Measurements from ENCODE around the gene CCNJ.

Gene CCNJ

DNA sequence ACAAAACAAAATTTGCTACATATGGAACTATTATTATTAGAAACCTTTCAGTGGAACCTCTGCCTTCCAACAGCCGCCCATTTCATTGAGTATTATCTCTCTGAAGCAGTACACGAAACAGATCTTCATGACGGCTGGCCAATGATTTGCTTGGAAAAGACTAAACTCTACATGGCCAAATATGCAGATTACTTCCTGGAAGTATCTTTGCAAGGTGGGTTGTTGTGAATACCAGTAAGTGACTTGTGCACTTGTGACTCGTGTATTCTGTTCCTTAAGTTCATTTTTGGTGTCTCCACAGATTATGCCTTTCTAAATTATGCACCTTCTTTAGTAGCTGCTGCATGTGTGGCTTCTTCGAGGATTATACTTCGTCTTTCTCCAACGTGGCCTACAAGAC, 13.4 kb downstream of the CCNJ start:
- DNase-seq (ENCODE audit: low spot score) = no peak

GRCh38 chr10:96061232-96061631, 17.8 kb downstream of the CCNJ start:
- no peak for DNase-seq (ENCODE audit: low spot score)

- DNase-seq (ENCODE audit: low spot score) = no peak
Measured at GRCh38 chr10:96072674-96073073, 29.3 kb downstream of the CCNJ start.

DNA sequence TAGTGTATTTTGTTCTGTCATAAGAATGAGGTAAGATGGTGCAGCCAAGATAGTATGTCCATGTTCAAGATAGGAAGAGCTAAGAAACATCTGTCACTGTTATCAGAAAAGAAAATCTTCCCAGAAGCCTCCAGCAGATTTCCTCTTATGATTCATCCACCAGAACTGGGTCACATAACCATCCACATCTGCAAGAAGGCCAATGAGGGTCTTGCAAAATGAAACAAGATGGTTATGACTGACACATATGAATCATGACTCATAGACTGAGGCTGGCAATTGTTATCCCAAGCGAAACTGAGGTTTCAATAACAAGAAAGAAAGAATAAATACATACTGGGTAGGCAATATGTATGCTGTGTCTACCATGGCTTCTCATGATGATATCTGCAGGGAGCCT, 30.3 kb downstream of the CCNJ start:
- DNase-seq (ENCODE audit: low spot score) = peak; percentile 5

GRCh38 chr10:96074776-96075175, 31.4 kb downstream of the CCNJ start:
- no peak for DNase-seq (ENCODE audit: low spot score)

- DNase-seq (ENCODE audit: low spot score) = no peak
Measured at GRCh38 chr10:96075977-96076376, 32.6 kb downstream of the CCNJ start.

- no peak for DNase-seq (ENCODE audit: low spot score)
Measured at GRCh38 chr10:96077156-96077555, 33.8 kb downstream of the CCNJ start.

DNA sequence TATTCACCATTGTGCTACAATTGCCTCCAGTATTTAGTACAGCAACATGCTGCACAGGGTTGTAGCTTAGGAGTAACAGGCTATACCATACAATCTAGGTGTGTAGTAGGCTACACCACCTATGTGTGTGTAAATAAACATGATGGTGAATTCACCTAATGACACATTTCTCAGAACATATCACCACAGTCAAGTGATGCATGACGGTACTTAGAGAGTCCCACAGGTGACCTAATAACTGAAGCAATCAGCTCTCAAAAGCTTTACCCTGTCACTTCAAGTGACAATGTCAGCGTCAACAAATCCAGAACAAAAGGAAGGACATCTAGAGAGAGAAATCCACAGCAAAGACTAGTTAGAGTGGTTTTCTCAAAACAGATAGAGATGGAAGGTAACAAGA, 38.8 kb downstream of the CCNJ start:
- DNase-seq (ENCODE audit: low spot score) = no peak

DNA sequence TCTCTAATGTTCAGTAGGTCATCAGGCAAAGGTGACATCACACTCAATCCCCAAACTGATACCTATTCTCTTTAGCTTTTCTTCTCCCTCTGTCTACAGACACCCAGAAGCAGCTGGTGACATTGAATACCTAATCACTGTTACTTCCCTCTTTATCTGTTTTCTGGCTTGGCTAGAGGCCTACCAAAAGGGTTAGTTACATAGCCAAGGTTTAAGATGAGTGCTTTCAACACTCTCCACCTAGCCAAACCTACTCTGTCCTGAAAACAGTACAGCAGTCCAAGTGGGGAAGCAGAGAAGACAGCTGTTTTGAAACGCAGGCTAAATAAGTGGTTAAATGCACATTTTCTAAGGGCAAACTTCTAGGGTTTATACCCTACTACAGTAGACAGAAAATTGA, 39.4 kb downstream of the CCNJ start:
- DNase-seq (ENCODE audit: low spot score) = no peak

GRCh38 chr10:96089116-96089515, 45.7 kb downstream of the CCNJ start:
- DNase-seq (ENCODE audit: low spot score) = no peak

DNA sequence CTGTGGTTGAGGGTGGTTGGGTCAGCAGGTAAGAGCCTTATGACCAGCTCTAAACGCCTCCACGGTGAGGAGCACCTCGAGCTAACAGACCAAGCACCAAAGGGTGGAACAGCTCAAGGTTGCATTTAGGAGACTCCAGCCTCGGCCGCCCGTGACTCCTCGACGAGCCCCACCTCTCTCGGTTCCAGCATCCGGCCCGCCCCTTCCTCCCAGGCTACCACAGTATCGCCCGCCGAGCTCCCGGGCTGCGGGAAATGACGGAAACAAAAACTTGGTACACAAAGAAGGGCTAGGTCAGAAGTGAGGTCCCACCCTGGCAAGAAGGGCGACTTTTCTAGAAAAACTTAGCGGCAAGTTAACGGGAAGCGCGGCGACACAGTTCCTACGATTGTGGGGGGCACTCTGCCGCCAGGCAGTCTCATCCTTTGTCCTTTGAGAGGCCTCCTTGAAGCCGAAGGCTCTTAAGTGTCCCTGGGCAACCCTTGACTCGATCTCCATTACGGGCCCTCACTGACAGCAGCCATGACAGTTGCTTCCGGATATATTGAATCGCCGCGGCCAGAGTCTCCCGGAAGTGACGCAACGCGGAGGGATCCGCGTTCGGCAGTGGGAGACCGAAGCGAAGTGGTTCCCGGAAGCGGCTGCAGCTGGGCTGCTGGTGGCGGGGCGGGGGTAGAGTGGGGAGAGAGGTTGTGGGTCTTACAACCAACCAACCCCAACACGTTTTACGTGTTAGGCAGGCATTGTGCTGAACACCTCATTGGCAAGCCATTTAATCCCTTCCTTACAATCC, 46.5 kb downstream of the CCNJ start:
- DNase-seq (ENCODE audit: low spot score) = peak; percentile 92

- no peak for DNase-seq (ENCODE audit: low spot score)
Measured at GRCh38 chr10:96090463-96090800, 47.0 kb downstream of the CCNJ start.

GRCh38 chr10:96092999-96093767, 49.8 kb downstream of the CCNJ start:
- no peak for DNase-seq (ENCODE audit: low spot score)

- DNase-seq (ENCODE audit: low spot score) = no peak
Measured at GRCh38 chr10:96093948-96094347, 50.6 kb downstream of the CCNJ start.

DNA sequence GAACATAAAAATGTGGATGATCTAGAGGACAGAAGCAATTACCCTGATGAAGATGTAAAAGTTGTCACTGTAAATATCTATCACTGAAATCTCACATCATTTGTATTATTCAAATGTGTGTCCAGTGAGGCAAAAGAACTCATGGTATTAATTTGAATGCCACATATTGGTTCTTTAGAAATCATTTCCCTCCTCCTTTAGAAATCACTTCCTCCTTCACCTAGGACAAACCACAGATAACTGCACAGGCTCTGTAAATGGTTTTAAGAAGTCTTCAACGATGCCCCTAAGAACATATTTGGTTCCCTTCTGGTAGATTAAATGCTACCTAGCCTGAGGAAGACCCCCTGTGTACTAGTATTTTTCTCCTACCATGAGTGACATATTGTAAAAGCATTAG, 53.6 kb downstream of the CCNJ start:
- no peak for DNase-seq (ENCODE audit: low spot score)

- DNase-seq (ENCODE audit: low spot score) = no peak
Measured at GRCh38 chr10:96097865-96098264, 54.5 kb downstream of the CCNJ start.

DNA sequence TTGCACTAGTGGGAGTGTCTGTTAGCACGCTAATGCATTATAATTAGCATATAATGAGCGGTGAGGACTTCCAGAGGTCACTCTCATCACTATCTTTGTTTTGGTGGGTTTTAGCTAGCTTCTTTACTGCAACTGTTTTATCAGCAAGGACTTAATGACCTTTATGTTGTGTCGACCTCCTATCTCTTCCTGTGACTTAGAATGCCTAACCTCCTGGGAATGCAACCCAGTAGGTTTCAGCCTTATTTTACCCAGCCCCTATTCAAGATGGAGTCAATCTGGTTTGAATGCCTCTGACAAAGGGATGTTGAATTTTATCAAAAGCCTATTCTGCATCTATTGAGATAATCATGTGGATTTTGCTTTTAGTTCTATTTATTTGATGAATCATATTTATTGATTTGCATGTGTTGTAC, 64.2 kb downstream of the CCNJ start:
- DNase-seq (ENCODE audit: low spot score) = no peak

Data from AG08396 (cell line).